Peyer's patch (tissue), 4 donors: ENCODE results near the gene KRTAP5-2. TPM values are rescaled to one million over a fixed set of nuclear protein-coding genes. Genes with fewer than 3 reads are reported as not detected.

Experiments
- DNase-seq, 3 donors: peaks; one replicate each; pipeline ENCODE4 v3.0.0-alpha.2; 2017 to 2019
- H3K27ac ChIP-seq, 4 donors: fragments of 200-600 bp; sonication (generic); one replicate each; pipeline ENCODE4 v1.5.1; 2016 to 2019
- H3K27me3 ChIP-seq, 2 donors: fragments of 200-600 bp; sonication (generic); one replicate each; pipeline ENCODE4 v1.5.1; 2019
- H3K36me3 ChIP-seq, 3 donors: fragments of 200-600 bp; sonication (generic); one replicate each; pipeline ENCODE4 v1.5.1; 2016 to 2019
- H3K4me1 ChIP-seq, 4 donors: fragments of 200-600 bp; sonication (generic); one replicate each; pipeline ENCODE4 v1.5.1; 2016 to 2019
- H3K4me3 ChIP-seq, 4 donors: fragments of 200-600 bp; sonication (generic); 1 replicate in 3 of 4; 2 replicates in 1 of 4; pipeline ENCODE4 v1.5.1; 2016 to 2019; ENCODE audit warnings: mild to moderate bottlenecking in 1 of 4
- H3K9me3 ChIP-seq, 4 donors: fragments of 200-600 bp; sonication (generic); one replicate each; pipeline ENCODE4 v1.5.1; 2016 to 2019; ENCODE audit warnings: mild to moderate bottlenecking in 1 of 4
- CTCF ChIP-seq, 6 experiments: fragments of 450-650 bp in 4 of 6; fragments of 200-600 bp in 2 of 6; sonication (generic) in 1 of 6; IDR thresholded peaks; one replicate each; pipeline ENCODE4 v1.5.1; 2017 to 2019; ENCODE audit warnings: antibody characterized with exemption in 6 of 6, mild to moderate bottlenecking in 3 of 6, moderate library complexity in 1 of 6
- POLR2A ChIP-seq, 2 donors: fragments of 450-650 bp; IDR thresholded peaks; one replicate each; pipeline ENCODE4 v1.5.1; 2017; ENCODE audit warnings: antibody characterized with exemption in 2 of 2, mild to moderate bottlenecking in 2 of 2, moderate library complexity in 2 of 2
- total RNA-seq, 4 donors: library from RNA; depleted of rRNA; stranded (reverse); fragments of >200 nt; gene quantifications; one replicate each; pipeline ENCODE4 v1.1.0, GENCODE V29; 2016

Gene KRTAP5-2
- total RNA-seq, 4 donors from 2014 or later = not detected

- H3K9me3 ChIP-seq = no peaks in the 10 kb centered on the region
- no peak overlapping the region for H3K4me3 ChIP-seq
- DNase-seq = no peak
- peaks cover 6 to 83% (median 16%) of the 10 kb centered on the region in 4 donors for H3K4me1 ChIP-seq
- H3K27ac ChIP-seq = peak overlapping the region in 2 of 4 donors; percentile 17 to 25
- H3K27me3 ChIP-seq = no peaks in the 10 kb centered on the region
- TF ChIP-seq POLR2A (IDR thresholded peaks at IDR 0.05) = no peak
- no peak for TF ChIP-seq CTCF (IDR thresholded peaks at IDR 0.05)
- peaks cover 0 to 12% (median 0%) of the 10 kb centered on the region in 3 donors for H3K36me3 ChIP-seq
Measured at GRCh38 chr11:1567721-1568100, 30.4 kb downstream of the KRTAP5-2 start.

GRCh38 chr11:1567052-1567720 is 30.9 kb downstream of the KRTAP5-2 start:
- no peaks in the 10 kb centered on the region for H3K9me3 ChIP-seq
- H3K27me3 ChIP-seq = no peaks in the 10 kb centered on the region
- peaks cover 6 to 83% (median 14%) of the 10 kb centered on the region in 4 donors for H3K4me1 ChIP-seq
- no peak for TF ChIP-seq CTCF (IDR thresholded peaks at IDR 0.05)
- no peak for TF ChIP-seq POLR2A (IDR thresholded peaks at IDR 0.05)
- no peak overlapping the region for H3K4me3 ChIP-seq
- peak in 1 of 3 donors; percentile 67 for DNase-seq
- H3K27ac ChIP-seq = peak overlapping the region in 2 of 4 donors; percentile 17 to 25
- peaks cover 0 to 12% (median 0%) of the 10 kb centered on the region in 3 donors for H3K36me3 ChIP-seq

- Histone ChIP-seq H3K4me1 (peaks cover 6 to 89% (median 13%) of the 10 kb centered on the region in 4 donors), H3K27ac (peak overlapping the region in 2 of 4 donors; percentile 17 to 25), H3K27me3 (no peaks in the 10 kb centered on the region), H3K9me3 (no peaks in the 10 kb centered on the region), H3K4me3 (no peak overlapping the region), H3K36me3 (peaks cover 0 to 14% (median 0%) of the 10 kb centered on the region in 3 donors)
- DNase-seq = no peak
- TF ChIP-seq CTCF (IDR thresholded peaks at IDR 0.05) (peak in 1 of 6 experiments; percentile 13), POLR2A (IDR thresholded peaks at IDR 0.05) (no peak)
Measured at GRCh38 chr11:1566381-1567051, 31.6 kb downstream of the KRTAP5-2 start.

GRCh38 chr11:1565904-1566247 is 32.2 kb downstream of the KRTAP5-2 start:
- no peak for TF ChIP-seq POLR2A (IDR thresholded peaks at IDR 0.05)
- TF ChIP-seq CTCF (IDR thresholded peaks at IDR 0.05) = no peak
- H3K4me1 ChIP-seq = peaks cover 5 to 88% (median 7%) of the 10 kb centered on the region in 4 donors
- peaks cover 0 to 21% (median 0%) of the 10 kb centered on the region in 3 donors for H3K36me3 ChIP-seq
- H3K9me3 ChIP-seq = no peaks in the 10 kb centered on the region
- no peak overlapping the region for H3K27ac ChIP-seq
- DNase-seq = no peak
- no peaks in the 10 kb centered on the region for H3K27me3 ChIP-seq
- no peak overlapping the region for H3K4me3 ChIP-seq

- TF ChIP-seq CTCF (IDR thresholded peaks at IDR 0.05) (no peak), POLR2A (IDR thresholded peaks at IDR 0.05) (no peak)
- Histone ChIP-seq H3K36me3 (peaks cover 0 to 21% (median 0%) of the 10 kb centered on the region in 3 donors), H3K27ac (peak overlapping the region in 2 of 4 donors; percentile 20 to 35), H3K4me3 (no peak overlapping the region), H3K27me3 (no peaks in the 10 kb centered on the region), H3K4me1 (peaks cover 0 to 86% (median 3%) of the 10 kb centered on the region in 4 donors), H3K9me3 (no peaks in the 10 kb centered on the region)
- DNase-seq = no peak
Measured at GRCh38 chr11:1565173-1565903, 32.8 kb downstream of the KRTAP5-2 start.
